Liver (tissue), 9 donors: Measurements from ENCODE around the gene TLCD5. TPM values are rescaled to one million over a fixed set of nuclear protein-coding genes. Genes with fewer than 3 reads are reported as not detected.
A peak's percentile ranks its signal among the peaks of the same experiment; 100 is the strongest.

Experiments
- DNase-seq: peaks from one replicate; pipeline ENCODE4 v3.0.0-alpha.2; 2017; ENCODE audit warnings: low spot score
- H3K27ac ChIP-seq, 2 donors: one replicate each; pipeline ENCODE4 v1.7.0; 2013; ENCODE audit warnings: inconsistent platforms in 2 of 2, low read length in 2 of 2, control low read depth in 1 of 2, low read depth in 1 of 2, mild to moderate bottlenecking in 1 of 2
- H3K27me3 ChIP-seq, 4 donors: one replicate each; pipeline versions ENCODE4 v1.6.1 to v1.7.0; 2013; ENCODE audit warnings: low read length in 3 of 4, inconsistent platforms in 1 of 4, mild to moderate bottlenecking in 1 of 4, moderate library complexity in 1 of 4; ENCODE audit not compliant: control insufficient read depth in 4 of 4, insufficient read depth in 4 of 4
- H3K36me3 ChIP-seq, 4 donors: one replicate each; pipeline versions ENCODE4 v1.6.1 to v1.7.0; 2013; ENCODE audit warnings: low read length in 3 of 4, mild to moderate bottlenecking in 3 of 4, low read depth in 1 of 4, moderate library complexity in 1 of 4; ENCODE audit not compliant: control insufficient read depth in 4 of 4, insufficient read depth in 3 of 4
- H3K4me1 ChIP-seq, 4 donors: one replicate each; pipeline versions ENCODE4 v1.6.1 to v1.7.0; 2013; ENCODE audit warnings: low read length in 3 of 4, mild to moderate bottlenecking in 3 of 4, moderate library complexity in 1 of 4; ENCODE audit not compliant: control insufficient read depth in 4 of 4, insufficient read depth in 4 of 4
- H3K4me3 ChIP-seq, 3 donors: one replicate each; pipeline versions ENCODE4 v1.6.1 to v1.7.0; 2013; ENCODE audit warnings: low read length in 3 of 3, control low read depth in 1 of 3, low read depth in 1 of 3, mild to moderate bottlenecking in 1 of 3
- H3K9ac ChIP-seq, 2 donors: one replicate each; pipeline ENCODE4 v1.7.0; 2013; ENCODE audit warnings: low read length in 2 of 2, mild to moderate bottlenecking in 2 of 2, moderate library complexity in 2 of 2, control low read depth in 1 of 2, low read depth in 1 of 2
- H3K9me3 ChIP-seq, 4 donors: one replicate each; pipeline versions ENCODE4 v1.6.1 to v1.7.0; 2013; ENCODE audit warnings: low read length in 3 of 4; ENCODE audit not compliant: control insufficient read depth in 4 of 4
- EGR1 ChIP-seq, 2 donors: IDR thresholded peaks; 2 replicates each; pipeline ENCODE4 v1.6.1; 2016 to 2018; ENCODE audit warnings: antibody characterized with exemption in 2 of 2, low read depth in 2 of 2
- FOXA1 ChIP-seq: IDR thresholded peaks from 2 replicates; pipeline ENCODE4 v1.6.1; 2016; ENCODE audit warnings: antibody characterized with exemption
- FOXA2 ChIP-seq: IDR thresholded peaks from 2 replicates; pipeline ENCODE4 v1.6.1; 2016; ENCODE audit warnings: antibody characterized with exemption
- GABPA ChIP-seq, 2 donors: IDR thresholded peaks in 1 of 2; conservative IDR thresholded peaks in 1 of 2; 2 replicates each; pipeline ENCODE4 v1.6.1; 2016; ENCODE audit warnings: antibody characterized with exemption in 2 of 2, mild to moderate bottlenecking in 1 of 2, moderate library complexity in 1 of 2
- HNF4A ChIP-seq, 2 donors: conservative IDR thresholded peaks; 2 replicates each; pipeline ENCODE4 v1.6.1; 2016; ENCODE audit warnings: antibody characterized with exemption in 2 of 2, mild to moderate bottlenecking in 2 of 2
- HNF4G ChIP-seq: IDR thresholded peaks from 2 replicates; pipeline ENCODE4 v1.6.1; 2016; ENCODE audit warnings: antibody characterized with exemption
- JUND ChIP-seq, 2 donors: IDR thresholded peaks; 2 replicates each; pipeline ENCODE4 v1.6.1; 2016; ENCODE audit warnings: antibody characterized with exemption in 2 of 2
- NR2F2 ChIP-seq: IDR thresholded peaks from 2 replicates; pipeline ENCODE4 v1.6.1; 2016; ENCODE audit warnings: antibody characterized with exemption
- RAD21 ChIP-seq, 2 donors: IDR thresholded peaks; 2 replicates each; pipeline ENCODE4 v1.6.1; 2016; ENCODE audit warnings: antibody characterized with exemption in 2 of 2, mild to moderate bottlenecking in 2 of 2
- RXRA ChIP-seq, 2 donors: IDR thresholded peaks; 2 replicates each; pipeline ENCODE4 v1.6.1; 2017 to 2018; ENCODE audit warnings: antibody characterized with exemption in 2 of 2, mild to moderate bottlenecking in 1 of 2
- SP1 ChIP-seq: IDR thresholded peaks from 2 replicates; pipeline ENCODE4 v1.6.1; 2018; ENCODE audit warnings: antibody characterized with exemption, mild to moderate bottlenecking
- TAF1 ChIP-seq: conservative IDR thresholded peaks from 2 replicates; pipeline ENCODE4 v1.6.1; 2016; ENCODE audit warnings: antibody characterized with exemption, mild to moderate bottlenecking
- YY1 ChIP-seq: IDR thresholded peaks from 2 replicates; pipeline ENCODE4 v1.6.1; 2016; ENCODE audit warnings: antibody characterized with exemption, mild to moderate bottlenecking
- WGBS: extraction: QIAGEN DNeasy Blood & Tissue Kit; methylation state at CpG from one replicate; pipeline ENCODE4 v1.1.7; 2013; 5-methylcytosine and 5-hydroxymethylcytosine counted together
- polyA plus RNA-seq, 2 donors: library from polyadenylated mRNA; stranded (reverse) in 1 of 2; unstranded in 1 of 2; fragments of 200-250 nt in 1 of 2; fragments of >200 nt in 1 of 2; fragmentation: Nextera tagmentation in 1 of 2; extraction: Ambion mirVana in 1 of 2; gene quantifications; one replicate each; pipeline versions ENCODE4 v1.2.1 to v1.2.3, GENCODE V29; 2013 to 2015
- total RNA-seq, 2 donors: library from RNA; depleted of rRNA; stranded (reverse); fragments of >200 nt; gene quantifications; one replicate each; pipeline ENCODE4 v1.2.3, GENCODE V29; 2014
- TF ChIP-seq, protein P1 (sequence below): IDR thresholded peaks from 2 replicates; pipeline ENCODE4 v1.6.1; 2016; ENCODE audit warnings: antibody characterized with exemption, mild to moderate bottlenecking
- TF ChIP-seq, protein P2 (sequence below): IDR thresholded peaks from 2 replicates; pipeline ENCODE4 v1.6.1; 2016; ENCODE audit warnings: antibody characterized with exemption
- TF ChIP-seq, protein P3 (sequence below): fragments of 150-350 bp; IDR thresholded peaks from 2 replicates; pipeline ENCODE4 v1.5.1; 2017; ENCODE audit warnings: improper control_type of control experiment, low read depth, low read length; ENCODE audit not compliant: missing input control
- TF ChIP-seq, protein P4 (sequence below): IDR thresholded peaks from 2 replicates; pipeline ENCODE4 v1.6.1; 2016; ENCODE audit warnings: antibody characterized with exemption
- TF ChIP-seq, protein P5 (sequence below): IDR thresholded peaks from 2 replicates; pipeline ENCODE4 v1.6.1; 2016; ENCODE audit warnings: antibody characterized with exemption
- donor health status: healthy.
- donor health status: healthy.
- donor health status: healthy.
- donor health status: healthy.
- donor health status: healthy.

The TLCD5 gene
- total and polyA plus RNA-seq, 4 donors = 0.31 to 1.2 (median 0.68) TPM

DNA sequence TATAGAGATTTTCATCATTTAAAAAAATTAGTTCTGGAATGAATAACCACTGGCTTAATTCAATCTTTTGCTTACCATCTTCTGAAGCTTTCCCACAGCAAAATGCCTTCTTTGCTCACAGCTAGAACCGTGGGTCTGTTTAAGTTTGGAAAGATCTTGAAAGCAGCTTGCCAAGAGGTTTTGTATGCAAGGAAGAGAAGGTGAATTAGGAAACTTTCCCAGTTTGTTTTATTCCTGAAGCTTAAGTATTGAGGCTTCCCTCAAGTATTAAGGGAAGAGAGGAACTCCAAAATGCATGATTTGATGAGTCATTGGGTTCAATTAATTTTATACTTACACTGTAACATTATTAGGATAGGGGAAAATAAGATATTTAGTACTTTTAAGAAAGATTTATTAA, 9.2 kb downstream of the TLCD5 start:
- WGBS = 70% methylated on average over 1 of the region's 1 CpG
- H3K36me3 ChIP-seq = no peaks in the 10 kb centered on the region
- H3K9ac ChIP-seq = no peak overlapping the region
- DNase-seq = no peak
- no peaks in the 10 kb centered on the region for H3K27me3 ChIP-seq
- H3K9me3 ChIP-seq = no peaks in the 10 kb centered on the region
- no peak overlapping the region for H3K27ac ChIP-seq
- H3K4me1 ChIP-seq = peaks cover 0 to 8% (median 1%) of the 10 kb centered on the region in 4 donors
- TF ChIP-seq FOXA1 (no peak), TAF1 (no peak), NR2F2 (no peak), HNF4A (conservative IDR thresholded peaks at IDR 0.05) (no peak)
- H3K4me3 ChIP-seq = no peak overlapping the region

DNA sequence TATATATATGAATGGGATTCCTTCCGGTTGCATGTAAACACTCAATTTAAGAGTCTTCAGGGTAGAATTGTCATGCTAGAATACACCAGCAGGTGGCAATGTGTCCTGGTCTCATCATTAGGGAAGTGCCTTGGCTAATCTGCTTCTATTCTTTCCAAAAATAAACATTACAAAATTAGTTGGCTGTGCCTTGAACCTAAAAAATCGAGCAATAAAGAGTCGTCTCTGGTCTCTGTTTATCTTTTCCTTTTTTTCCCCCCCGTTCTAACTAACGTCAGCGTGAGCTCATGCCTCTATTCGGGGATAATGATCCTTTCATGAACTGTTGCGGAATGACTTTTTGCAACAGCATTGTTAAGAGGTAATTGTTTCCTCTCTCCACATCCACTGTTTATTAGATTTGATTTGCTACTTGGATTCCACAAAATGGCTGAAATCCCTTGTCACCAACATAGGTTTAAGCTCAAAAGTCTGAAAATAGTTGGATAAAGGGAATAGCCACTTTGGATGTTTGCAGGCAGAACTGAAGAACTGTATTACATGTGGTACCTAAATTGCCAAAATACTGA, 9.9 kb downstream of the TLCD5 start:
- H3K4me3 ChIP-seq = peak overlapping the region in 2 of 3 donors; percentile 39 to 99
- DNase-seq = peak; percentile 71
- H3K9me3 ChIP-seq = no peaks in the 10 kb centered on the region
- peak overlapping the region; percentile 75 to 97 for H3K9ac ChIP-seq
- TF ChIP-seq, protein P1, sequence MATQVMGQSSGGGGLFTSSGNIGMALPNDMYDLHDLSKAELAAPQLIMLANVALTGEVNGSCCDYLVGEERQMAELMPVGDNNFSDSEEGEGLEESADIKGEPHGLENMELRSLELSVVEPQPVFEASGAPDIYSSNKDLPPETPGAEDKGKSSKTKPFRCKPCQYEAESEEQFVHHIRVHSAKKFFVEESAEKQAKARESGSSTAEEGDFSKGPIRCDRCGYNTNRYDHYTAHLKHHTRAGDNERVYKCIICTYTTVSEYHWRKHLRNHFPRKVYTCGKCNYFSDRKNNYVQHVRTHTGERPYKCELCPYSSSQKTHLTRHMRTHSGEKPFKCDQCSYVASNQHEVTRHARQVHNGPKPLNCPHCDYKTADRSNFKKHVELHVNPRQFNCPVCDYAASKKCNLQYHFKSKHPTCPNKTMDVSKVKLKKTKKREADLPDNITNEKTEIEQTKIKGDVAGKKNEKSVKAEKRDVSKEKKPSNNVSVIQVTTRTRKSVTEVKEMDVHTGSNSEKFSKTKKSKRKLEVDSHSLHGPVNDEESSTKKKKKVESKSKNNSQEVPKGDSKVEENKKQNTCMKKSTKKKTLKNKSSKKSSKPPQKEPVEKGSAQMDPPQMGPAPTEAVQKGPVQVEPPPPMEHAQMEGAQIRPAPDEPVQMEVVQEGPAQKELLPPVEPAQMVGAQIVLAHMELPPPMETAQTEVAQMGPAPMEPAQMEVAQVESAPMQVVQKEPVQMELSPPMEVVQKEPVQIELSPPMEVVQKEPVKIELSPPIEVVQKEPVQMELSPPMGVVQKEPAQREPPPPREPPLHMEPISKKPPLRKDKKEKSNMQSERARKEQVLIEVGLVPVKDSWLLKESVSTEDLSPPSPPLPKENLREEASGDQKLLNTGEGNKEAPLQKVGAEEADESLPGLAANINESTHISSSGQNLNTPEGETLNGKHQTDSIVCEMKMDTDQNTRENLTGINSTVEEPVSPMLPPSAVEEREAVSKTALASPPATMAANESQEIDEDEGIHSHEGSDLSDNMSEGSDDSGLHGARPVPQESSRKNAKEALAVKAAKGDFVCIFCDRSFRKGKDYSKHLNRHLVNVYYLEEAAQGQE = peak; percentile 34
- peak in 1 of 2 donors; percentile 44 for TF ChIP-seq GABPA (IDR thresholded peaks at IDR 0.05 in 1 of 2, conservative IDR thresholded peaks at IDR 0.05 in 1 of 2)
- TF ChIP-seq, protein P2, sequence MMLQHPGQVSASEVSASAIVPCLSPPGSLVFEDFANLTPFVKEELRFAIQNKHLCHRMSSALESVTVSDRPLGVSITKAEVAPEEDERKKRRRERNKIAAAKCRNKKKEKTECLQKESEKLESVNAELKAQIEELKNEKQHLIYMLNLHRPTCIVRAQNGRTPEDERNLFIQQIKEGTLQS = peak; percentile 47
- TF ChIP-seq, protein P3, sequence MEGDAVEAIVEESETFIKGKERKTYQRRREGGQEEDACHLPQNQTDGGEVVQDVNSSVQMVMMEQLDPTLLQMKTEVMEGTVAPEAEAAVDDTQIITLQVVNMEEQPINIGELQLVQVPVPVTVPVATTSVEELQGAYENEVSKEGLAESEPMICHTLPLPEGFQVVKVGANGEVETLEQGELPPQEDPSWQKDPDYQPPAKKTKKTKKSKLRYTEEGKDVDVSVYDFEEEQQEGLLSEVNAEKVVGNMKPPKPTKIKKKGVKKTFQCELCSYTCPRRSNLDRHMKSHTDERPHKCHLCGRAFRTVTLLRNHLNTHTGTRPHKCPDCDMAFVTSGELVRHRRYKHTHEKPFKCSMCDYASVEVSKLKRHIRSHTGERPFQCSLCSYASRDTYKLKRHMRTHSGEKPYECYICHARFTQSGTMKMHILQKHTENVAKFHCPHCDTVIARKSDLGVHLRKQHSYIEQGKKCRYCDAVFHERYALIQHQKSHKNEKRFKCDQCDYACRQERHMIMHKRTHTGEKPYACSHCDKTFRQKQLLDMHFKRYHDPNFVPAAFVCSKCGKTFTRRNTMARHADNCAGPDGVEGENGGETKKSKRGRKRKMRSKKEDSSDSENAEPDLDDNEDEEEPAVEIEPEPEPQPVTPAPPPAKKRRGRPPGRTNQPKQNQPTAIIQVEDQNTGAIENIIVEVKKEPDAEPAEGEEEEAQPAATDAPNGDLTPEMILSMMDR = peak; percentile 76
- peak; percentile 23 to 54 for TF ChIP-seq HNF4A (conservative IDR thresholded peaks at IDR 0.05)
- TF ChIP-seq RXRA (IDR thresholded peaks at IDR 0.05) = peak; percentile 74 to 86
- TF ChIP-seq HNF4G = no peak
- no peak for TF ChIP-seq EGR1 (IDR thresholded peaks at IDR 0.05; ENCODE audit: low read depth in 2 of 2)
- TF ChIP-seq, protein P4, sequence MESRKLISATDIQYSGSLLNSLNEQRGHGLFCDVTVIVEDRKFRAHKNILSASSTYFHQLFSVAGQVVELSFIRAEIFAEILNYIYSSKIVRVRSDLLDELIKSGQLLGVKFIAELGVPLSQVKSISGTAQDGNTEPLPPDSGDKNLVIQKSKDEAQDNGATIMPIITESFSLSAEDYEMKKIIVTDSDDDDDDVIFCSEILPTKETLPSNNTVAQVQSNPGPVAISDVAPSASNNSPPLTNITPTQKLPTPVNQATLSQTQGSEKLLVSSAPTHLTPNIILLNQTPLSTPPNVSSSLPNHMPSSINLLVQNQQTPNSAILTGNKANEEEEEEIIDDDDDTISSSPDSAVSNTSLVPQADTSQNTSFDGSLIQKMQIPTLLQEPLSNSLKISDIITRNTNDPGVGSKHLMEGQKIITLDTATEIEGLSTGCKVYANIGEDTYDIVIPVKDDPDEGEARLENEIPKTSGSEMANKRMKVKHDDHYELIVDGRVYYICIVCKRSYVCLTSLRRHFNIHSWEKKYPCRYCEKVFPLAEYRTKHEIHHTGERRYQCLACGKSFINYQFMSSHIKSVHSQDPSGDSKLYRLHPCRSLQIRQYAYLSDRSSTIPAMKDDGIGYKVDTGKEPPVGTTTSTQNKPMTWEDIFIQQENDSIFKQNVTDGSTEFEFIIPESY = peak; percentile 19
- TF ChIP-seq SP1 = peak; percentile 32
- TF ChIP-seq NR2F2 = no peak
- no peak for TF ChIP-seq FOXA1
- TF ChIP-seq FOXA2 = peak; percentile 58
- TF ChIP-seq, protein P5, sequence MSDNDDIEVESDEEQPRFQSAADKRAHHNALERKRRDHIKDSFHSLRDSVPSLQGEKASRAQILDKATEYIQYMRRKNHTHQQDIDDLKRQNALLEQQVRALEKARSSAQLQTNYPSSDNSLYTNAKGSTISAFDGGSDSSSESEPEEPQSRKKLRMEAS = peak; percentile 64
- TF ChIP-seq TAF1 = no peak
- TF ChIP-seq YY1 = peak; percentile 93
- TF ChIP-seq RAD21 (IDR thresholded peaks at IDR 0.05) = peak; percentile 82 to 85
- TF ChIP-seq JUND (IDR thresholded peaks at IDR 0.05) = peak; percentile 88 to 90
- H3K4me1 ChIP-seq = peaks cover 0 to 8% (median 1%) of the 10 kb centered on the region in 4 donors
- no peaks in the 10 kb centered on the region for H3K36me3 ChIP-seq
- H3K27ac ChIP-seq = peak overlapping the region; percentile 92 to 94
- under 1% methylated on average over 8 of the region's 8 CpGs for WGBS
- H3K27me3 ChIP-seq = no peaks in the 10 kb centered on the region
